PC-3 (cell line): ENCODE results near the gene WFDC6.

Experiments
- CTCF ChIP-seq: fragments of 300-600 bp; sonication (generic); conservative IDR thresholded peaks from 2 replicates; pipeline ENCODE4 v1.5.1; 2017; ENCODE audit warnings: antibody characterized with exemption, low read depth, mild to moderate bottlenecking, low read length
- EZH2phosphoT487 ChIP-seq: fragments of 300-600 bp; sonication (generic); IDR thresholded peaks from 2 replicates; pipeline ENCODE4 v1.6.1; 2018; ENCODE audit warnings: mild to moderate bottlenecking, antibody characterized with exemption, low read length, borderline replicate concordance

GRCh38 chr20:45576995-45577394, 37.7 kb upstream of the WFDC6 start:
- TF ChIP-seq EZH2phosphoT487 (no peak), CTCF (no peak)
